K562 (cell line): ENCODE results near the gene DNAJB6. TPM values are rescaled to one million over a fixed set of nuclear protein-coding genes. Genes with fewer than 3 reads are reported as not detected.

Experiments
- ADNP ChIP-seq: fragments of 200-800 bp; sonication (Bioruptor generic); IDR thresholded peaks from 2 replicates; pipeline ENCODE4 v1.6.1; 2016; ENCODE audit warnings: missing genetic modification characterization, missing compliant biosample characterization
- ARID3A ChIP-seq: IDR thresholded peaks from 2 replicates; pipeline ENCODE4 v1.6.1; 2012; ENCODE audit warnings: low read depth, low read length, improper control_type of control experiment, borderline replicate concordance
- E4F1 ChIP-seq: fragments of 250-450 bp; sonication (Bioruptor Pico); IDR thresholded peaks from 2 replicates; pipeline ENCODE4 v1.5.0; 2021; ENCODE audit warnings: mild to moderate bottlenecking, borderline replicate concordance
- ELF2 ChIP-seq: fragments of 250-450 bp; sonication (Bioruptor Pico); IDR thresholded peaks from 2 replicates; pipeline ENCODE4 v1.5.0; 2021; ENCODE audit warnings: mild to moderate bottlenecking
- EP400 ChIP-seq: fragments of 450-650 bp; IDR thresholded peaks from 2 replicates; pipeline ENCODE4 v1.6.1; 2017; ENCODE audit warnings: antibody characterized with exemption, mild to moderate bottlenecking, moderate library complexity
- ETV1 ChIP-seq: fragments of 450-650 bp; conservative IDR thresholded peaks from 2 replicates; pipeline ENCODE4 v1.6.1; 2016; ENCODE audit warnings: missing genetic modification characterization, control low read depth, low read depth, missing compliant biosample characterization
- HDGF ChIP-seq: fragments of 450-650 bp; IDR thresholded peaks from 2 replicates; pipeline ENCODE4 v1.6.1; 2016
- KDM1A ChIP-seq, 2 experiments: fragments of 450-650 bp; IDR thresholded peaks; 2 replicates each; pipeline ENCODE4 v1.6.1; 2016; ENCODE audit warnings: mild to moderate bottlenecking in 2 of 2
- NCOA1 ChIP-seq: fragments of 450-650 bp; IDR thresholded peaks from 2 replicates; pipeline ENCODE4 v1.6.1; 2016; ENCODE audit warnings: low read depth
- NR2F6 ChIP-seq: fragments of 450-650 bp; formaldehyde crosslinking; IDR thresholded peaks from 2 replicates; pipeline ENCODE4 v1.4.0; 2020; ENCODE audit warnings: mild to moderate bottlenecking
- SRSF9 ChIP-seq: fragments of 200-400 bp; formaldehyde crosslinking; IDR thresholded peaks from 2 replicates; pipeline ENCODE4 v1.6.1; 2017; ENCODE audit warnings: low read depth, low read length, borderline replicate concordance
- TBP ChIP-seq: optimal IDR thresholded peaks from 2 replicates; pipeline ENCODE3; 2011; ENCODE audit warnings: low read depth, low read length, improper control_type of control experiment
- TEAD4 ChIP-seq, 2 experiments: sonication (generic) in 1 of 2; formaldehyde crosslinking in 1 of 2; IDR thresholded peaks; 2 replicates each; pipeline versions ENCODE4 v1.6.1 to v1.8.0; 2012 to 2022; ENCODE audit warnings: borderline replicate concordance in 1 of 2, inconsistent platforms in 1 of 2, low read length in 1 of 2, mild to moderate bottlenecking in 1 of 2, missing genetic modification reagents in 1 of 2
- THRA ChIP-seq: fragments of 450-650 bp; IDR thresholded peaks from 2 replicates; pipeline ENCODE4 v1.6.1; 2017; ENCODE audit warnings: mild to moderate bottlenecking, moderate library complexity
- ZNF23 ChIP-seq: fragments of 250-450 bp; sonication (Bioruptor Pico); IDR thresholded peaks from 2 replicates; pipeline ENCODE4 v1.4.0; 2020; ENCODE audit warnings: mild to moderate bottlenecking
- ZNF717 ChIP-seq: fragments of 250-450 bp; sonication (Bioruptor Pico); IDR thresholded peaks from 2 replicates; pipeline ENCODE4 v1.5.0; 2021
- ZNF785 ChIP-seq: fragments of 250-450 bp; sonication (Bioruptor Pico); IDR thresholded peaks from 2 replicates; pipeline ENCODE4 v1.4.0; 2020; ENCODE audit warnings: mild to moderate bottlenecking
- polyA plus RNA-seq, 8 experiments: library from polyadenylated mRNA; depleted of rRNA in 4 of 8; stranded (reverse) in 5 of 8; unstranded in 3 of 8; fragments of >200 nt; fragmentation: Nextera tagmentation in 2 of 8; fragmentation: Illumina TruSeq in 1 of 8; extraction: Ambion mirVana in 2 of 8; extraction: Trizol in 1 of 8; gene quantifications; 2 replicates each; pipeline versions ENCODE4 v1.2.1 to v1.2.3, GENCODE V29; 2011 to 2014; ENCODE audit warnings: inconsistent platforms in 1 of 8, missing spikeins in 1 of 8
- total RNA-seq, 7 experiments: library from RNA; depleted of rRNA in 6 of 7; stranded (reverse); fragments of >200 nt in 6 of 7; fragmentation: Illumina TruSeq in 2 of 7; extraction: Trizol in 2 of 7; gene quantifications; 2 replicates each; pipeline versions ENCODE4 v1.2.1 to v1.2.3, GENCODE V29; 2011 to 2021; ENCODE audit warnings: low replicate concordance in 1 of 7

The DNAJB6 gene
- total and polyA plus RNA-seq, 9 of the 15 experiments (the other 6 are each of a cell fraction or from before 2014, with no cell fraction given), result 84.5 to 158 (median 135) TPM

GRCh38 chr7:157402911-157403534 lies 66.2 kb downstream of the DNAJB6 start (continued):
- TF ChIP-seq ZNF23 (CRISPR knock-in tag) (no peak), ETV1 (no peak), ELF2 (CRISPR knock-in tag) (0 out of 2 replicates have a peak, but pooled peaks have one; percentile 30), E4F1 (no peak), ZNF717 (CRISPR knock-in tag) (no peak), HDGF (no peak), ADNP (tag) (no peak), EP400 (peak; percentile 47; the same call in 1 of the 2 replicates), ZNF785 (CRISPR knock-in tag) (no peak), TEAD4 (IDR thresholded peaks at IDR 0.05; ENCODE audit: low read length) (peak; percentile 86), TEAD4 (CRISPR knock-in tag; IDR thresholded peaks at IDR 0.05; ENCODE audit: borderline replicate concordance) (no peak), TBP (no peak), THRA (no peak), ARID3A (no peak), KDM1A (IDR thresholded peaks at IDR 0.05) (0 out of 4 replicates have a peak, but pooled peaks of 1 of the 2 experiments have one; percentile 62), SRSF9 (no peak), NCOA1 (peak; percentile 53; the same call in 1 of the 2 replicates), NR2F6 (CRISPR knock-in tag) (no peak)
